TTC549 (cell line): ENCODE data around the gene BCL11B.

ENCODE experiments used
- FAIRE-seq: peaks from 2 replicates; lab custom pipeline; 2012; peaks lifted over from hg19 to GRCh38; lab: Jason Lieb, UNC

Gene BCL11B

GRCh38 chr14:99271951-99272631 lies at the start of gene BCL11B:
TSS of gene BCL11B (minus strand) at chr14:99272197. CDS start at chr14:99271218, 979 bp downstream.
- peak; percentile 61 for FAIRE-seq

- FAIRE-seq, result no peak
Observed at GRCh38 chr14:99321236-99321925, 49.4 kb upstream of the BCL11B start.

GRCh38 chr14:99320621-99321235 lies 48.7 kb upstream of the BCL11B start:
- FAIRE-seq, result no peak

- FAIRE-seq, result no peak
Observed at GRCh38 chr14:99320105-99320572, 48.1 kb upstream of the BCL11B start.

- no peak for FAIRE-seq
Observed at GRCh38 chr14:99318959-99319295, 46.9 kb upstream of the BCL11B start.

GRCh38 chr14:99318091-99318958 lies 46.3 kb upstream of the BCL11B start:
- no peak for FAIRE-seq

- FAIRE-seq, result no peak
Observed at GRCh38 chr14:99317231-99318090, 45.5 kb upstream of the BCL11B start.

- no peak for FAIRE-seq
Observed at GRCh38 chr14:99316281-99317163, 44.5 kb upstream of the BCL11B start.

- FAIRE-seq, result no peak
Observed at GRCh38 chr14:99315197-99315596, 43.2 kb upstream of the BCL11B start.

GRCh38 chr14:99314623-99315022 lies 42.6 kb upstream of the BCL11B start:
- no peak for FAIRE-seq

- no peak for FAIRE-seq
Observed at GRCh38 chr14:99313234-99313633, 41.2 kb upstream of the BCL11B start.

GRCh38 chr14:99312106-99312505 lies 40.1 kb upstream of the BCL11B start:
- no peak for FAIRE-seq

- FAIRE-seq, result no peak
Observed at GRCh38 chr14:99309220-99309766, 37.3 kb upstream of the BCL11B start.

- FAIRE-seq, result no peak
Observed at GRCh38 chr14:99304208-99304607, 32.2 kb upstream of the BCL11B start.

- no peak for FAIRE-seq
Observed at GRCh38 chr14:99300190-99300589, 28.2 kb upstream of the BCL11B start.

- FAIRE-seq, result no peak
Observed at GRCh38 chr14:99296517-99296916, 24.5 kb upstream of the BCL11B start.

- no peak for FAIRE-seq
Observed at GRCh38 chr14:99289394-99290189, 17.6 kb upstream of the BCL11B start.

GRCh38 chr14:99288948-99289347 lies 17.0 kb upstream of the BCL11B start:
- FAIRE-seq, result no peak

GRCh38 chr14:99287269-99287942 lies 15.4 kb upstream of the BCL11B start:
- no peak for FAIRE-seq
